HG02571 (cell line): ENCODE measurements around the gene SCAI.
"Not testable (repeated sequence)": the region's sequence is repeated elsewhere in the genome, so short reads cannot be mapped to it uniquely, and the experiment has no call there.

ENCODE experiments used
- ATAC-seq: cut with Tn5 transposase; IDR thresholded peaks from one replicate; pipeline ENCODE4 v1.9.1; 2021; ENCODE audit warnings: mild to moderate bottlenecking, moderate library complexity; ENCODE audit not compliant: unreplicated experiment

SCAI gene

GRCh38 chr9:125143377-125144090, at the start of gene SCAI:
SCAI (minus strand) TSS chr9:125143528; CDS start chr9:125143437, 91 bp downstream.
- ATAC-seq: peak; percentile 99

- ATAC-seq: no peak
Observed at GRCh38 chr9:125190361-125190801, 47.1 kb upstream of the SCAI start.

- peak; percentile 95 for ATAC-seq
Observed at GRCh38 chr9:125189361-125190289, 46.3 kb upstream of the SCAI start, which contains the start of gene PPP6C. PPP6C (minus strand) TSS chr9:125189803; CDS start chr9:125189718, 85 bp downstream.

- peak; percentile 11 for ATAC-seq
Observed at GRCh38 chr9:125189011-125189360, 45.7 kb upstream of the SCAI start.

DNA sequence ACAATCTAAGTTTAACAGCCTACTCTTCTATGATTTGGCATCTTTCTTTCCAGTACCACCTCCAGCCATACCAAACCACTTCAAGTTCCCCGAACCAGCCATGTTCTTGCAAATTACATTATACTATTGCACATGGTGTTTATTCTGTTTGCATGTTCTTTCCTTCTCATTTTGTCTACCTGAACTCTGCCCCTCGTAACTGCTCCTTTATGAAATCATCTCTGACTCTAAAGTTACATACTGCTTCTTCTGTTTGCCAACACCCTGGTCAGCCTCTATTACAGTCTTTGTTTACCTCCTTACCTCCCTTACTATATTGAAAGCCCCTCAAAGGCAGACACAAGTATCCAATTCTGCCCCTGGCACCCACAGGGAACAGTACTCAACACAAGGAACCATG, 40.2 kb upstream of the SCAI start:
- no peak for ATAC-seq

DNA sequence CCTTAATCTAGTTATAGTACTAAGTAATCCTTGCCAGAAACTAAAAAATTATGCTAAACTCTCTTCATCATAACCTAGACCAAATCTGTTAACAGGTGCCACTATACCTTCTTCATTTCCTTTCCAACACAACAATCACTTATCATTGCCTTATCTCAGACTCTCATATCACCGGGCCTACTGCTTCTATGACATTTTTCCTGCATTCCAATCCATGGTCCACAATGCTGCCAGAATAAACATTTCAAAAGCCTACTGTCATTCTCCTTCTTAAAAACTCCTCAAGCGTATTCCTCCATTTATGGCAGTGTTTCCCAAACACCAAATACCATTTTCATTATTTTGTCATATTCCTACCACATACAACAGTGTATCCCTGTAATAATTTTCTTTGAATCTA, 39.7 kb upstream of the SCAI start:
- no peak for ATAC-seq

DNA sequence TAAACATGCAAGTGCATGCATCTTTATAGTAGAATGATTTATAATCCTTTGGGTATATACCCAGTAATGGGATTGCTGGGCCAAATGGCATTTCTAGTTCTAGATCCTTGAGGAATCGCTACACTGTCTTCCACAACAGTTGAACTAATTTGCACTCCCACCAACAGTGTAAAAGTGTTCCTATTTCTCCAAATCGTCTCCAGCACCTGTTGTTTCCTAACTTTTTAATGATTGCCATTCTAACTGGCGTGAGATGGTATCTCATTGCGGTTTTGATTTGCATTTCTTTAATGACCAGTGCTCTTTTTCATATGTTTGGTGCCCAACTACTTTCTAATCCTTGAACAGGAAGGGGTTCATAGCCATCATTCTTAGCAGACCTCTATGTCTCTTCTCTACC, 38.4 kb upstream of the SCAI start:
- ATAC-seq: not testable (repeated sequence)

- no peak for ATAC-seq
Observed at GRCh38 chr9:125180876-125181275, 37.5 kb upstream of the SCAI start.

DNA sequence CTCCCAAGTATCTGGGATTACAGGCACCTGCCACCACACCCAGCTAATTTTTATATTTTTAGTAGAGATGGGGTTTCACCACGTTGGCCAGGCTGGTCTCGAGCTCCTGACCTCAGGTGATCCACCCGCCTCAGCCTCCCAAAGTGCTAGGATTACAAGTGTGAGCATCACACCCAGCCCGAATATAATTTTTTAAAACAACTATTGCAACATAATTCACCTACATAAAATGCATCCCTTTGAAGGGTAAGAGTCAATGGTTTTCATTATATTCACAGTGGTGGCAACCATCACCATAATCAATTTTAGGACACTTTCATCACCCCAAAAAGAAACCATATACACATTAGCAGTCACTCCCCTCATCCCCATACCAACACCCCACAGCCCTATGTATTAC, 36.4 kb upstream of the SCAI start:
- ATAC-seq: not testable (repeated sequence)

DNA sequence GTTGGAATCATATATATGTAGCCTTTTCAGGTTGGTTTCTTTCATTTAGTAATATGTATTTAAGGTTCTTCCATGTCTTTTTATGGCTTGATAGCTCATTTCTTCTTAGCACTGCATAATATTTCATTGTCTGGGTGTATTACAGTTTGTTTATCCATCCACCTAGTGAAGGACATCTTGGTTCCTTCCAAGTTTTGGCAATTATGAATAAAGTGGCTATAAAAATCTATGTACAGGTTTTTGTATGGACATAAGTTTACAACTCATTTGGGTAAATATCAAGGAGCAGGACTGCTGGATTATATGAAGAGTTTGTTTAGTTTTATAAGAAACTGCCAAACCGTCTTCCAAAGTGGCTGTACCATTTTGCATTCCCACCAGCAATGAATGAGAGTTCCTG, 34.6 kb upstream of the SCAI start:
- no peak for ATAC-seq

DNA sequence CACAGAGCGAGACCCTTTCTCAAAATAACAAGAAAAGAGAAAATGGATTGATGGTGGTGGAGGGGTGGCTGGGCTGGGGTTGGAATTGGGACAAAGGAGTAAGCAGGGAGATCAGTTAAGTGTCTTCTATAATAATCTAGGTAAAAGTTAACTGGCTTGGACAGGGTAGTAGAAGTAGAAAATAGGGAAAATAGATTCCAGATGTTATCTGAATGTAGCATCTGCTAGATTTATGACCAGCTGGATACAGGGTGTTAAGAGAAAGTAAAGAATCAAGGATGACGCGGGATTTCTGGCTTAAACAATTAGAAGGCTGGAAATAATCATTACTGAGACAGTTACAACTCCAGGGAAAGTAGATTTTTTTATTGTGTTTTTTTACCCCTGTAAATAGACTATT, 33.3 kb upstream of the SCAI start:
- no peak for ATAC-seq

DNA sequence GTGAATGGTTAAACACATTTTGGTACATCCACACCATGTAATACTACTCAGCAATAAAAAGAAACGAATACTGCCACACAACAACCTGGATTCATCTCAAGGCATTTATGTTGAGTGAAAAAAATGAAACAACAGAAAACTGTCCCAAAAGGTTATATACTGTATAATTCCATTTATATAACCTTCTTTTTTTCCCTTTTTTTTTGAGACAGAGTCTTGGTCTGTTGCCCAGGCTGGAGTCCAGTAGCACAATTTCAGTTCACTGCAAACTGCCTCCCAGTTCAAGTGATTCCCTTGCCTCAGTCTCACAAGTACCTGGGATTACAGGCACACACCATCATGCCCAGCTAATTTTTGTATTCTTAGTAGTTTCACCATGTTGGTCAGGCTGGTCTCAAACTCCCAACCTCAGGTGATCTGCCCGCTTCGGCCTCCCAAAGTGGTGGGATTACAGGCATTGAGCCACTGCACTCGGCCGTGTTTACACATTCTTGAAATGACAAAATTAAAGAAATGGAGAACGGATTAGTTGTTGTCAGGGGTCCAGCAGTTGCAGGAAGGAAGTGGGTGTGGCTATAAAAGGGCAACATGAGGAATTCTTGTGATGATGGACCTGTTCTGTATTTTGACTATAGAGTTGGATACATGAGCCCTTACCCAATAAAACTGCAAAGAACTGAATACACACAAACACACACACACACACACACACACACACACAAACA, 28.9 kb upstream of the SCAI start:
- no peak for ATAC-seq

DNA sequence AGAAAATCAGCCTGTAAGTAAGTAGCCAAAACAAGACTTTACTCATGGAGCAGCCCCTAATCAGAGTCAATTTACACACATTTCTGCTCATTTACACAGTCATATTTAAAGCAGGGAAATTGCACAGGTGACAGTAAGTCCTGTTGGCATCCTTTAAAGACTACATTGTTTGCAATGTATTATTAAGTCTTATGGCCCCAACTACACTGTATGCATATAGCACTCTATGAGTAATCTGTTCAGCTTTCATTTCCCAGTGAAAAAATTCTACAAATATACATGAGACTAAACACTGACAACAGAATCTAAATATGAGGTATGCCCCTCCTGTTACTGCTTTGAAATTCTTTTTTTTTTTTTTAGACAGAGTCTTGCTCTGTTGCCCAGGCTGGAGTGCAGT, 26.6 kb upstream of the SCAI start:
- no peak for ATAC-seq

- no peak for ATAC-seq
Observed at GRCh38 chr9:125166762-125167161, 23.4 kb upstream of the SCAI start.

GRCh38 chr9:125162891-125163290, 19.6 kb upstream of the SCAI start:
- not testable (repeated sequence) for ATAC-seq

DNA sequence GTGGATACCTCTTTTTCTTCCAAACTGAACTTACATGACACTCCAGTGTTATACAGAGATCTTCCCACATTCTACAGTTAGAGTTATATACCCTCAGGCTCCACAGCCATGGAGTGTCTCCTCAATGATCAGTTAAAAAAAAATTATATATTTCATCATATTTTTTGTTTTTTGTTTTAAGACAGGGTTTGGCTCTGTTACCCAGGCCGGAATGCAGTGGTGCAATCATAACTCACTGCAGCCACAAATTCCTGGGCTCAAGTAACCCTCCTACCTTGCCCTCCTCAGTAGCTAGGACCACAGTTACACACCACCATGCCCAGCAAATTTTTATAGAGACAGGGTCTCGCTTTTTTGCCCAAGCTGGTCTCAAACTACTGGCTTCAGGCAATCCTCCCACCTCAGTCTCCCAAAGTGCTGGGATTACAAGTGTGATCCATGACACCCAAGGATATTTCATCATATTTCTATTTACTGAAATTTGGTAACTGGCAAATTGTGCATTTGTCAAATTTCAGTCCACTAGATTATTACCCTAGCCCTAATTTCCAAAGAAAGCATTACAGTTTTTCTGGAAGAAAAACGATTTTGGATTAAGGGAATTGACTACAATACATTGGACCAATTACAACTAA, 18.1 kb upstream of the SCAI start:
- ATAC-seq: no peak

DNA sequence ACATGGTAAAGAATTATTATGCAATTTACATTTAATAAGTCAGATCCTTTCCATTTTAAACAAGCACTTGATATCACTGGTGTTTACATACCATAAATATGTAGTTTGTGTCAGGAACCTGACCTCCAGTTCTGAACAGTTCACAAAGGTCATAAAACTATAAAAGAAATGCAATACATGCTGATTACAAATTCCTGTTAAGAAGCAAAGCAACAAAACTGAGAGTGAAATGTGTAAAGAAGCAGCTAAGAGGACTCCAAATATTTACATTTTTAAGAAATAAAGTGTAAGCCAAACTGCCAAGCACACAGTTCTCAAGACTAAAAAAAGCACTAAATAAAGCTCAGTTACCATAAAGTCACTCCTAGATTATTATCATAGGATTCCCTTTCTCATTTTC, 17.4 kb upstream of the SCAI start:
- ATAC-seq: no peak

- ATAC-seq: no peak
Observed at GRCh38 chr9:125156551-125156950, 13.2 kb upstream of the SCAI start.

DNA sequence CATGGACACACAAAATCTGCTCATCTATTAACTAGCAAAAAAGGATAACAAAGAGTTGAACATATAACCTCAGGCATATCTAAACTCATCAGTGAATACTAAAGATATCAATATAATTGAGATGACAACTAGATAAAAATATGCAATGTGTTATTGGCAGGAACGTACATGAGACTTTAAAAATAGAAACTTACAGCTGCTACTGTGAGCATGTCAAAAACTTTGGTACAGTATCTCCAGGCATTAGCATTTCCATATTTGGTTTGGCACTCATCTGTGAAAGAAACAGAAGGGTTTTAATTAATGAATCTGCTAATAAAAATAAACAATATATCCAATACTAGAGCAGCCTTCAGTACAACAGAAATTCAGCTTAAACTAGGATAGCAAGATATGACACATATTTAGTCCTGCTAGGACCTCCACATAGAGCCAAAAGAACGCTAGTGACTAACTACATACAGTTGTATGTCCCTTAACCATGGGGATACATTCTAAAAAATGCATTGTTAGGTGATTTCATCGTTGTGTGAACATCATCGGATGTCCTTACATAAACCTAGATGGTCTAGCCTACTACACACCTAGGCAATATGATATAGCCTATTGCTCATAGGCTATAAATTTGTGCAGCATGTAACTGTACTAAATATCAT, 10.5 kb upstream of the SCAI start:
- ATAC-seq: no peak

DNA sequence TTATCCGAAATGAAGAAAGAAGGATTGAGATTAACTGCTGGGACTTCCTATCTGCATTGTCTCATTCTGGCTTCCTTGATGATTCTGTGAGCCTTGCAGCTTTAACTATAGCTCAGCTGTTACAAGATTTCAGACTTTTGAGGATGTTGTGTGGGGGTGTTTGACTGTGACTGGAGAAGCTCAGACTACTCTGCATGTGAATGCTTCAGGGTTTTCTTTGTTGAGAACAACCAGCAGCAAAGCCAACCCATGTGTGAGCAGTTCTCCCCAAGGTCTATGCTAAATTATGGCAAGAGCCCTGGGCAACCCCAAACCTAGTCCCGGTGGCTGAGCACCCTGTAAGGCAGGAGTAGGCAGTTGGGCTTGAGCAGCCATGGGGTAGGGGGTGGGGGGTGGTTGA, 8.4 kb upstream of the SCAI start:
- ATAC-seq: no peak
